ENCODE results near the gene RUVBL2.

The RUVBL2 gene

DNA sequence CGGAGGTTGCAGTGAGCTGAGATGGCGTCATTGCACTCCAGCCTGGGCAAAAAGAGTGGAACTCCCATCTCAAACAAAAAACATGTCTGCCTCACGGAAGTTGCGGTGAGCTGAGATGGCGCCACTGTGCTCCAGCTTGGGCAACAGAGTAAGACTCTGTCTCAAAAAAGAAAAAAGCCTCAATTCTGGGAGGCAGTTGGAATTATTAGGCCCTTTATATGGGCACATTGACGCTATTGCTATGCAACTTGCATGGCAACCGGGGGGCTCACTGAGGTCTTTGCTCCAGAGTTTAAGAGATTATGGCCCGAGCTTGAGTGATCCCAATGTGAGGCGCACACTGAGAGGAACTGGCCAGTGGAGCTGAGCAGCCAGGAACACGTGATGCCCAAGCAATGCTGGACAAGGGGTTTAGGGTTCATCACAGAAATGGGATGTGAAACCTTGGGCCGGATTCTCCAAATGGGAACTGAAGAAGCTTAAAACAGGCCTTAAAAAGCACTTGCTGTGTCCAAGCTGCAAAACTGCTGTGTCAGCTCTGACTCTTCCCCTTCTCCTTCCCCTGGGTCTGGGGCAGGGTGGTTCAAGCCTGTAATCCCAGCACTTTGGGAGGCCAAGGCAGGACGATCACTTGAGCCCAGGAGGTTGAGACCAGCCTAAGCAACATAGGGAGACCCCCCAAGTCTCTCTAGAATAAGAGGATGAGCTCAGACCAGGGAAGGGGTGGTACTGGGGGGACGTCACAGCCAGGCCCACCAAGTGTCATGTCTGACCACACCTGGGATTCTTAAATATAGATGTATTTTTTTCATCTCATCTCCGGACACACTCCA lies 26.1 kb upstream of the RUVBL2 start:
- peaks cover 40% of the 10 kb centered on the region for H3K4me1 Mint-ChIP-seq
- H3K27ac Mint-ChIP-seq, result no peak overlapping the region
- peak overlapping the region; percentile 11 for H3K4me3 Mint-ChIP-seq
- no peaks in the 10 kb centered on the region for H3K27me3 Mint-ChIP-seq
- H3K9me3 Mint-ChIP-seq, result no peaks in the 10 kb centered on the region
- no peak for DNase-seq (ENCODE audit: low spot score in 2 of 2)
- H3K36me3 Mint-ChIP-seq, result peaks cover 13% of the 10 kb centered on the region
- ATAC-seq (ENCODE audit: low read depth), result no peak

- Mint-ChIP-seq H3K4me3 (no peak overlapping the region), H3K4me1 (peaks cover 34% of the 10 kb centered on the region), H3K36me3 (peaks cover 16% of the 10 kb centered on the region), H3K27me3 (no peaks in the 10 kb centered on the region), H3K27ac (no peak overlapping the region), H3K9me3 (no peaks in the 10 kb centered on the region)
- ATAC-seq (ENCODE audit: low read depth) (no peak), DNase-seq (ENCODE audit: low spot score in 2 of 2) (no peak)
Measured at GRCh38 chr19:48968179-48968661, 25.5 kb upstream of the RUVBL2 start.

- no peak for ATAC-seq (ENCODE audit: low read depth)
- Mint-ChIP-seq H3K4me3 (no peak overlapping the region), H3K27ac (no peak overlapping the region), H3K9me3 (no peaks in the 10 kb centered on the region), H3K36me3 (peaks cover 16% of the 10 kb centered on the region), H3K27me3 (no peaks in the 10 kb centered on the region), H3K4me1 (peaks cover 30% of the 10 kb centered on the region)
- DNase-seq (ENCODE audit: low spot score in 2 of 2), result no peak
Measured at GRCh38 chr19:48968813-48969218, 24.9 kb upstream of the RUVBL2 start.

DNA sequence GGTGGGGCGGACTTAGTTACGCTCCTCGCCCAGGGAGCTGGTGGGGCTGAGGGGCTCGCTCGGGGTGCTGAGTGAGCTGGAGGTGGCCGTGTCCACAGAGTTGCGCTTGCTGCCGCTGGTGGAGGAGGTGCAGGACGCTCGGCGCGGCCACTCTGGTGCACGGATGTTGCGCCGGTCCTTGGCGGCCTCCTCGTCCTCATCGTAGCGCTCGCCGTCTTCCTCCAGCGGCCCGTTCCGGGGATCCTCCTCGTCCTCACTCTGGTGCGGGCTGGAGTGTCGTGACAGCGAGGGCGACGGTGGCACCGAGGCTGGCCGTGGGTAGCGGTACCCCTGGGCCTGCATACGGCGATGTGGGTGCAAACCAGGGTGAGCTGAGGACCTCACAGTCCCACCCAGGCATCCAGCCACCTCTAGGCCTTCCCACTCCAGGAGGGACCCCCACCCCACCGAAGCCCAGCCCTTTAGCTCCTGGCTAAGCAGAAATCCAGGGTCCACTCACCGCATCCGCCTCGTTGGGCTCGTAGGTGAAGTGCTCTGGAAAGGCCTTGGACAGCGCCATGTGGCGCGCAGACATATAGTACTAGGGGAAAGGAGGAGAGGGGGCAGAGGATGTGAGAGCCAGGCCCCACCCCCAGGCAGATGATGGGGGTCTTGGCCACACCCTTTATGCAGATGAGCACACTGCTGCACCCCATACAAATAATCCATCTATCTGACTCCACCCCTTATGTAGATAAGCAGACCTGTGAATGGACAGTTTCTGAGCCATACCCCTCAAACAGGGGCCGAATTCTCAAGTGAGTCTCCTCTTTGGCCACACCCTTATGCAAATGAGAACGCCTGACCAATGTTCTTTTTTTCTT lies 24.2 kb upstream of the RUVBL2 start:
- Mint-ChIP-seq H3K27ac (no peak overlapping the region), H3K9me3 (no peaks in the 10 kb centered on the region), H3K36me3 (peaks cover 16% of the 10 kb centered on the region), H3K4me3 (no peak overlapping the region), H3K4me1 (peaks cover 23% of the 10 kb centered on the region), H3K27me3 (no peaks in the 10 kb centered on the region)
- no peak for DNase-seq (ENCODE audit: low spot score in 2 of 2)
- no peak for ATAC-seq (ENCODE audit: low read depth)

- H3K4me3 Mint-ChIP-seq, result no peak overlapping the region
Measured at GRCh38 chr19:48970139-48970766, 23.4 kb upstream of the RUVBL2 start.

DNA sequence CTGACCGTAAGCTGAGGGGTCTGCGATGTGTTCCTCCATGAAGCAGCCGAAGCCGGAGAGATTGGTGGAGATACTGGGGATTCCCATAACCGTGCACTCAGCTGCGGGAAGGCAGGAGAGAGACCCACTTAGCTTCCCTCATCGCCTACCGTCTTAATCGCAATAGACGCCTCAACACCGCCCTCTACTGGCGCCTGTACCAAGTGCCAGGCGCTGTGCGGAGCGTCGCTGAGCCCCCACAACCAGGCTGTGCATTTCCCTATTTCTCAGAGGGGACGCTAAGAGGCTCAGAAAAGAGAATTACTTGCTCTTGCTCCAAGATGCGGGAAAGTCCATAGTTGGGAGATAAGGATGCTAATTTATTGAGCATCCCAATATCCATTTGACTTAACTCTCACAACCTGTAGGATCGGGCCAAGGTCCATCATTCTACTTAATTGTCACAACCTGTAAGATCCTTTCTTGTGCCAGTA lies 22.7 kb upstream of the RUVBL2 start:
- peak; percentile 93 for ATAC-seq (ENCODE audit: low read depth)
- Mint-ChIP-seq H3K36me3 (peaks cover 13% of the 10 kb centered on the region), H3K4me1 (peaks cover 18% of the 10 kb centered on the region), H3K9me3 (no peaks in the 10 kb centered on the region), H3K27me3 (no peaks in the 10 kb centered on the region), H3K4me3 (no peak overlapping the region), H3K27ac (no peak overlapping the region)
- DNase-seq (ENCODE audit: low spot score in 2 of 2), result peak; percentile 85 to 87

More at GRCh38 chr19:48970139-48970766, 23.4 kb upstream of the RUVBL2 start:
- Mint-ChIP-seq H3K4me1 (peaks cover 18% of the 10 kb centered on the region), H3K9me3 (no peaks in the 10 kb centered on the region), H3K27ac (no peak overlapping the region), H3K36me3 (peaks cover 16% of the 10 kb centered on the region), H3K27me3 (no peaks in the 10 kb centered on the region)
- ATAC-seq (ENCODE audit: low read depth), result no peak
- DNase-seq (ENCODE audit: low spot score in 2 of 2), result no peak

DNA sequence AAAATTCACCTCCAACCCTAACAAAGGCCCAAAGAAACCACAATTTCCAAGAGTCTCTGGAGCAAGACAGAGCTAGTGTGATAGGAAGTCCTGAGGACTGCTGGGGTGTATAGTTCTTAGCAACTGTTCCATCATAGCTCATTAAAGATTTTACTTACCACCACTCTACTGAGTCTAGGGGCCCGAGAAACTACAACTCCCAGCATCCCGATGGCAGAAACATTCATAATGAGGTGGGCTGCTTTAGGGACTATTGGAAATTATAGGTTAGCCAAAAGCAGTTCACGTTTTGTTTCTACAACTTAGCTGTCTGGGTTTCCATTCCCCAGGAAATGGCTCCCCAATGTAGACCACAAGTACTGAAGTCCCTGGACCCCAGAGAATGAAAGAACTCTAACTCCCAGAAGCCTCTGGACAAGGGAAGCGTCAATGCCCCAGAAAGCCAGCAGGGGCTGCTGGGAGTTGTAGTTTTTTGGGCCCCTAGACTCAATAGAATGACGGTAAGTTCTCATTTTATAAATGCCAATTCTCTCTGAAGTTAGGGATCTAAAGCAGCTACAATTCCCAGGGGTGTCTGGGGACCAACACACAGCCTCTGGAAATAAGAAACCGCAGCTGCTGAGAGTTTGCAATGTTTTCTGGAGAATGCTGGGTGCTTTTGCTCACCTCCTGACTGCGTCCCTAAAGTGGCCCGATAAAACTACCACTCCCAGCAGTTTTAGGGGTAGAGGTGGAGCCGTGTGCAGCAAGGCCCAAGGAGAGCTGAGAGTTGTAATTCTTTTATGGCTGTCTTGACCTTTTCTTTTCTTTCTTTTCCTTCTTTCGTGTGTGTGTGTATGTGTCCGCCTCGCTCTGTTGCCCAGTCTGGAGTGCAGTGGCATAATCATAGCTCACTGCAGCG lies 17.5 kb upstream of the RUVBL2 start:
- DNase-seq (ENCODE audit: low spot score in 2 of 2), result no peak
- Mint-ChIP-seq H3K4me1 (peaks cover 3% of the 10 kb centered on the region), H3K9me3 (no peaks in the 10 kb centered on the region), H3K27me3 (no peaks in the 10 kb centered on the region), H3K36me3 (peaks cover 12% of the 10 kb centered on the region), H3K4me3 (no peak overlapping the region), H3K27ac (no peak overlapping the region)
- peak; percentile 73 for ATAC-seq (ENCODE audit: low read depth)

DNA sequence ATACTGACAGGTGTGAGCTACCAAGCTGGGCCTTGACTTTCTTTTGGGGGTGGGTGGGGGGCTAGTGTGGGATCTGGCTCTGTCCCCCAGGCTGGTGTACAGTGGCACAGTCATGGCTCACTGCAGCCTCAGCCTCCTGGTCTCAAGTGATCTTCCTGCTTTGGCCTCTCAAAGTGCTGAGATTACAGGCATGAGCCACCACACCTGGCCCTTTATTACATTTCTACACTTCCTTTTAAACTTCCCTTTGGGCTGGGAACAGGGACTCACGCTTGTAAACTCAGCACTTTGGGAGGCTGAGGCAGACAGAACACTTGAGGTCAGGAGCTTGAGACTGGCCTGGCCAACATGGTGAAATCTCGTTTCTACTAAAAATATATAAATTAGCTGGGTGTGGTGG lies 16.6 kb upstream of the RUVBL2 start:
- H3K9me3 Mint-ChIP-seq, result no peaks in the 10 kb centered on the region
- peaks cover 17% of the 10 kb centered on the region for H3K36me3 Mint-ChIP-seq

GRCh38 chr19:48982280-48982679 lies 11.4 kb upstream of the RUVBL2 start:
- Mint-ChIP-seq H3K4me3 (no peak overlapping the region), H3K9me3 (no peaks in the 10 kb centered on the region), H3K4me1 (peaks cover under 1% of the 10 kb centered on the region), H3K27ac (no peak overlapping the region), H3K27me3 (no peaks in the 10 kb centered on the region), H3K36me3 (peaks cover 20% of the 10 kb centered on the region)
- ATAC-seq (ENCODE audit: low read depth) (no peak), DNase-seq (ENCODE audit: low spot score in 2 of 2) (no peak)

More for the DNA sequence above, 16.6 kb upstream of the RUVBL2 start:
- Mint-ChIP-seq H3K27ac (no peak overlapping the region), H3K4me1 (peaks cover 3% of the 10 kb centered on the region), H3K27me3 (no peaks in the 10 kb centered on the region), H3K4me3 (no peak overlapping the region)
- ATAC-seq (ENCODE audit: low read depth), result no peak
- DNase-seq (ENCODE audit: low spot score in 2 of 2), result no peak

DNA sequence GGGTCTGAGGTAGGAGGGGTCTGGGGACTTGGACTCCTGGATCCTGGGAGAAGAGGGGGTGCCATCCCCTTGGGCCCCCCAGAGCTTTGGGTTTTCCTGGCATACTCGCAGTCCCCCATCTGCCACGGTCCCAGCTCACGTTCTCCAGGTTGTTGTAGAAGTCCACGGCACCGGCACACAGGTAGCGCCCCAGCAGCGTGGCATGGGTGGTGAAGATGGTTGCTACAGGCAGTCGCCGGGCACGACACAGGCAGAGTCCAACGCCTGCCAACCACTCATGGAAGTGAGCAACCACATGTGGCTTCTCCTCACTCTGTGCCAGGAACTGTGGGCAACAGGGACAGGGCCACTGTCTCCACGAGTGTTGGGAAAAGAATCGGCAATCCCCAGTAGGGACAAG lies 8.0 kb upstream of the RUVBL2 start:
- Mint-ChIP-seq H3K4me3 (no peak overlapping the region), H3K4me1 (peaks cover 15% of the 10 kb centered on the region), H3K27me3 (no peaks in the 10 kb centered on the region), H3K9me3 (no peaks in the 10 kb centered on the region), H3K36me3 (peaks cover 25% of the 10 kb centered on the region), H3K27ac (no peak overlapping the region)
- no peak for DNase-seq (ENCODE audit: low spot score in 2 of 2)
- ATAC-seq (ENCODE audit: low read depth), result no peak

DNA sequence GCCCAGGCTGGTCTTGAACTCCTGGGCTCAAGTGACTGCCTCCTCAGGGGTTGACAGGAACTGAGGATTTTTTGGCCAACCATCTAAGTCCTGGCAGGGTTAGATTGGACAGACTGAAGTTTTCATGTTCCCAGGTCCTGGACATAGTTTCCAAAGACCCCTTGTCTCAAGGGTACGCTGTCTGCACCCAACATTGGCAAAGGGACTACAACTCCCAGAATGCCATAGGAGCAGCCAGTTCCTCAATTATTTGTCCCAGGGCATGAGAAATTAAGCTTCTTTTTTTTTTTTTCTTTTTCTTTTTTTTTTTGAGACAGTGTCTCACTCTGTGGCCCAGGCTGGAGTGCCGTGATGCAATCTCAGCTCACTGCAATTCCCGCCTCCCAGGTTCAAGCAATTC lies 7.5 kb upstream of the RUVBL2 start:
- no peaks in the 10 kb centered on the region for H3K27me3 Mint-ChIP-seq
- peaks cover 19% of the 10 kb centered on the region for H3K4me1 Mint-ChIP-seq
- ATAC-seq (ENCODE audit: low read depth) (no peak), DNase-seq (ENCODE audit: low spot score in 2 of 2) (no peak)
- peaks cover 28% of the 10 kb centered on the region for H3K36me3 Mint-ChIP-seq
- H3K27ac Mint-ChIP-seq, result no peak overlapping the region
- no peaks in the 10 kb centered on the region for H3K9me3 Mint-ChIP-seq
- no peak overlapping the region for H3K4me3 Mint-ChIP-seq

- H3K4me1 Mint-ChIP-seq, result peaks cover 25% of the 10 kb centered on the region
- ATAC-seq (ENCODE audit: low read depth) (no peak), DNase-seq (ENCODE audit: low spot score in 2 of 2) (no peak)
- H3K27me3 Mint-ChIP-seq, result no peaks in the 10 kb centered on the region
- no peak overlapping the region for H3K27ac Mint-ChIP-seq
- H3K9me3 Mint-ChIP-seq, result no peaks in the 10 kb centered on the region
- no peak overlapping the region for H3K4me3 Mint-ChIP-seq
- H3K36me3 Mint-ChIP-seq, result peaks cover 22% of the 10 kb centered on the region
Measured at GRCh38 chr19:48987323-48987722, 6.4 kb upstream of the RUVBL2 start.

- H3K9me3 Mint-ChIP-seq, result no peaks in the 10 kb centered on the region
- H3K4me3 Mint-ChIP-seq, result no peak overlapping the region
- H3K27ac Mint-ChIP-seq, result no peak overlapping the region
- no peaks in the 10 kb centered on the region for H3K27me3 Mint-ChIP-seq
- peaks cover 19% of the 10 kb centered on the region for H3K36me3 Mint-ChIP-seq
- DNase-seq (ENCODE audit: low spot score in 2 of 2) (no peak), ATAC-seq (ENCODE audit: low read depth) (no peak)
- H3K4me1 Mint-ChIP-seq, result peaks cover 30% of the 10 kb centered on the region
Measured at GRCh38 chr19:48988286-48988685, 5.4 kb upstream of the RUVBL2 start.
